Nephron progenitor cell (in vitro differentiated cells): Measurements from ENCODE around the gene CISH.

Source experiments
- DNase-seq: peaks from one replicate; pipeline ENCODE4 v3.0.0; 2021
- H3K27ac Mint-ChIP-seq: 2 replicates; pipeline ENCODE4 v1.8.0; 2021; ENCODE audit warnings: mild to moderate bottlenecking, moderate library complexity, mixed read lengths
- H3K27me3 Mint-ChIP-seq: 2 replicates; pipeline ENCODE4 v1.8.0; 2021; ENCODE audit warnings: mild to moderate bottlenecking, low read depth, mixed read lengths; ENCODE audit not compliant: poor library complexity
- H3K36me3 Mint-ChIP-seq: 2 replicates; pipeline ENCODE4 v1.8.0; 2021; ENCODE audit warnings: low read depth, mixed read lengths
- H3K4me1 Mint-ChIP-seq: 2 replicates; pipeline ENCODE4 v1.8.0; 2021; ENCODE audit warnings: mixed read lengths
- H3K4me3 Mint-ChIP-seq: 2 replicates; pipeline ENCODE4 v1.8.0; 2021; ENCODE audit warnings: mild to moderate bottlenecking, moderate library complexity, mixed read lengths
- H3K9me3 Mint-ChIP-seq: 2 replicates; pipeline ENCODE4 v1.8.0; 2021; ENCODE audit warnings: mild to moderate bottlenecking, moderate library complexity, mixed read lengths
- TF ChIP-seq, protein P1 (sequence below): fragments of 200-600 bp; sonication (generic); IDR thresholded peaks from 2 replicates; pipeline ENCODE4 v1.5.0; 2021; ENCODE audit warnings: antibody characterized with exemption

CISH gene

DNA sequence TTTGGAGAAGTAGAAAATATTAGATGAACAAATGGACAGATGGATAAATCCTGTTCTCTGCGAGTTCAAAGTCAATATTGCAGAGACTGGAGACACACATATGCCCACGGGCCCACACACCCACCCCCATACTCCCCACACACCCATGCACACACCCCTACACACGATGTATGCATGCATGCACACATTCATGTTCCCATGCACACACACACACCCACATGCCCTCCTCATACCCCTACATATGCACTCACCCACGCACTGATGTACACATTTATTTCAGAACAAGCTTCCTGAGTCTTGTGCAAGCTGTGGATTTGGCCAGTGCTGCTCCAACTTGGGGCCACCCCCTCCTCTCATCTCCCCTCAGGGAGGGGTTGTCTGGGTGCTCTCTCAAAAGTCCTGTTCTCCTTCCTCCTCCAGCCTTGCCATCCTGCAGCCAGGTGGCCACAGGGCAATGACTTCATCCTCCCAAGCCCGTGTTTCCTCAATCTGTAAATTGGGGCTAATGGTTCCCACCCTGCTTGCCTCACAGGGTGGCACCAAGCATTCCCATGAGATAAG lies 21.7 kb upstream of the CISH start:
- H3K27me3 Mint-ChIP-seq = peaks cover 7% of the 10 kb centered on the region
- no peak for DNase-seq
- no peak overlapping the region for H3K27ac Mint-ChIP-seq
- TF ChIP-seq, protein P1, sequence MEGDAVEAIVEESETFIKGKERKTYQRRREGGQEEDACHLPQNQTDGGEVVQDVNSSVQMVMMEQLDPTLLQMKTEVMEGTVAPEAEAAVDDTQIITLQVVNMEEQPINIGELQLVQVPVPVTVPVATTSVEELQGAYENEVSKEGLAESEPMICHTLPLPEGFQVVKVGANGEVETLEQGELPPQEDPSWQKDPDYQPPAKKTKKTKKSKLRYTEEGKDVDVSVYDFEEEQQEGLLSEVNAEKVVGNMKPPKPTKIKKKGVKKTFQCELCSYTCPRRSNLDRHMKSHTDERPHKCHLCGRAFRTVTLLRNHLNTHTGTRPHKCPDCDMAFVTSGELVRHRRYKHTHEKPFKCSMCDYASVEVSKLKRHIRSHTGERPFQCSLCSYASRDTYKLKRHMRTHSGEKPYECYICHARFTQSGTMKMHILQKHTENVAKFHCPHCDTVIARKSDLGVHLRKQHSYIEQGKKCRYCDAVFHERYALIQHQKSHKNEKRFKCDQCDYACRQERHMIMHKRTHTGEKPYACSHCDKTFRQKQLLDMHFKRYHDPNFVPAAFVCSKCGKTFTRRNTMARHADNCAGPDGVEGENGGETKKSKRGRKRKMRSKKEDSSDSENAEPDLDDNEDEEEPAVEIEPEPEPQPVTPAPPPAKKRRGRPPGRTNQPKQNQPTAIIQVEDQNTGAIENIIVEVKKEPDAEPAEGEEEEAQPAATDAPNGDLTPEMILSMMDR = no peak
- H3K9me3 Mint-ChIP-seq = no peaks in the 10 kb centered on the region
- no peaks in the 10 kb centered on the region for H3K36me3 Mint-ChIP-seq
- H3K4me3 Mint-ChIP-seq = no peak overlapping the region
- peaks cover 52% of the 10 kb centered on the region for H3K4me1 Mint-ChIP-seq

GRCh38 chr3:50632450-50632849 lies 20.9 kb upstream of the CISH start:
- DNase-seq = no peak
- H3K27me3 Mint-ChIP-seq = peaks cover 10% of the 10 kb centered on the region
- no peak overlapping the region for H3K27ac Mint-ChIP-seq
- H3K36me3 Mint-ChIP-seq = no peaks in the 10 kb centered on the region
- peaks cover 51% of the 10 kb centered on the region for H3K4me1 Mint-ChIP-seq
- H3K9me3 Mint-ChIP-seq = no peaks in the 10 kb centered on the region
- TF ChIP-seq, protein P1 = no peak
- no peak overlapping the region for H3K4me3 Mint-ChIP-seq

DNA sequence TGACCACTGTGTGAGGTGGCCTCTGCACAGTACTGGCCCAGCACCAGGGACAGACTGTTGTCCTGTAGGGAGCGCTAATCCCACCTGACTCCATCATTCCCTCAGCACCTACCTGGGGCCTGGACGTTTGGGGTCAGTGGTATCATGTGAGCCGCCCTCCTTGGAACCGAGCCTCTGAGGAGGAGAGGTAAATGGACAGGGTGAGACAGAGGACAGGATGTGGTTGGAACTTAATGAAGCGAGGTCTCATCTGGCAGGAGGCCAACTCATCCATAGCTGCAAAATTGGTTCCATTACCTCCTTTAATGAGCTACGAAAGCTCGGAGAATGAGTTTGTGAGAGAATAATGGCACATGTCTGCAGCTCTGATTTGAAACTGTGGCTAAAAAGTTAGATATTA lies 19.3 kb upstream of the CISH start:
- Mint-ChIP-seq H3K36me3 (no peaks in the 10 kb centered on the region), H3K4me1 (peaks cover 41% of the 10 kb centered on the region), H3K27me3 (peaks cover 10% of the 10 kb centered on the region), H3K27ac (peak overlapping the region; percentile 54), H3K4me3 (no peak overlapping the region), H3K9me3 (no peaks in the 10 kb centered on the region)
- no peak for DNase-seq
- TF ChIP-seq, protein P1 = no peak

DNA sequence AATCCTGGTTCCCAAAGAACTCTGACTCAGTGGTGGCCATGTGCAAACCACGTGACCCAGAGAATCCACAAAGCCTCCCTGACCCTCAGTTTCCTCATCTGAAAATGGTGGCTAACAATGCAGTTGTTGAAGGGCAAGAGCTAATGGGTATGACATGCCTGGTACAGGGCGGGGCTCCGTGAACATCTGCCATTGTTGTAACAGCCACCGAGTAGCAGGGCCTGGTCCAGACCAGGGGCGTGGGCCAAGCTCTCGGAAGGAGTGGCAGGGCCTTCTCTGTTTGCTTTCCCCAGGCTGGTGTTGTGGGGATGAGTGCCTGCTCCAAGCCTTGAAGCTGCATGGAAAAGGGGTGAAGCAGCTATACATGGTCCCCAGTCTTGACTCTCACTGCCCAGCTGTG lies 18.8 kb upstream of the CISH start:
- Mint-ChIP-seq H3K27me3 (peaks cover 10% of the 10 kb centered on the region), H3K4me3 (no peak overlapping the region), H3K36me3 (no peaks in the 10 kb centered on the region), H3K4me1 (peaks cover 46% of the 10 kb centered on the region), H3K27ac (no peak overlapping the region), H3K9me3 (no peaks in the 10 kb centered on the region)
- TF ChIP-seq, protein P1 = no peak
- no peak for DNase-seq

DNA sequence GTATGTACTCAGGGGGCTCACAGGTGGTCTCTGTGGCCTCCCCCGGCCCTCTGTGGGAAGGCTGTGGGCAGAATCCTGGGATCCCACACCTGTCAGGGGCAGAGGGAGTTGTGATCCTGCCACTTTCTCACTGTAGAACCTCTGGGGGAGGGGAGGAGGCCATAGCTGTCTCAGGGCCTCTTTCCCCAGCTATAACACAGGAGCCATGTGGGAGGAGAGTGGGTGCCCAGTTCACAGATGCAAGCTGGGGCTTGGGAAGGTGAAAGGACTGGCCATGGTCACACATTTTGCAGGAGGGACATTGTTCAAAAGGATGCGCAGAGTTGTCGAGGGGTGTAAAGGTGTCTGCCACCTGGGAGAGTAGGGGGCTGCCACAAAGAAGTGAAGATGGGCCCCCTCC lies 17.0 kb upstream of the CISH start:
- TF ChIP-seq, protein P1 = no peak
- Mint-ChIP-seq H3K4me1 (peaks cover 54% of the 10 kb centered on the region), H3K27ac (no peak overlapping the region), H3K9me3 (no peaks in the 10 kb centered on the region), H3K36me3 (no peaks in the 10 kb centered on the region), H3K27me3 (peaks cover 9% of the 10 kb centered on the region), H3K4me3 (no peak overlapping the region)
- DNase-seq = no peak

DNA sequence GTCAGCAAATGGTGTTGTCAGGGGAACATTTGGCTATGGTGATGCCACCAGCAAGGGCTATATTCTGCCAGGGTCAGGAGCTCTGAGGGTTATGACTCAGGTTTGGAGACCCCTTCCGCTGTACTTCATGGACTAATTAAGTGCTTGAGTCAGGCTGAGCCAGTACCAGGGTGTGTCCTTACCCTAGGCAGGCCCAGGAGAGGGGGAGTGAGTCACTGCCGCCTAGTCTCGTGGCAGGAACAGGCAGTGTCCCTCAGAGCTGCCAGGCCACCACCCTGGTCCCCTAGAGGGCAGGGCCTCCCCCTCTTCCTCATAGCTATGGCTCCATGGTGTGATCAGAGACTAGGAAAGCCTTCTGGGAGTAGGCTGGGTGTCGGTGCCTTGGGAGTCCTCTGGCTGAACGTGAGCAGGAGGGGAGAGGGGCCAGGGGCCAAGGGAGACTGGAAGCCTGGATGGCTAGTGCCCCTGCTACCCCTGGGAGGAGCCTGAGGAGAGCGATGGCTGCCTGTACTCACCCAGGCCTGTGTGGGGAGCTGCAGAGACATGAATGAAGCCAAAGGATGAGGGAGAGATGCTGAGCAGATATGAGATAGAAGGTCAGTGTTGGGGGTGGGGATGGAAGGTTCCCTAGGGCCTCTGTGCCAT lies 16.0 kb upstream of the CISH start:
- TF ChIP-seq, protein P1 = peak; percentile 14
- no peaks in the 10 kb centered on the region for H3K9me3 Mint-ChIP-seq
- H3K27me3 Mint-ChIP-seq = peaks cover 9% of the 10 kb centered on the region
- H3K4me3 Mint-ChIP-seq = no peak overlapping the region
- DNase-seq = no peak
- H3K27ac Mint-ChIP-seq = no peak overlapping the region
- no peaks in the 10 kb centered on the region for H3K36me3 Mint-ChIP-seq
- H3K4me1 Mint-ChIP-seq = peaks cover 49% of the 10 kb centered on the region
